HG03432 (cell line): ENCODE results near the gene DYNC1LI1.
A peak's percentile ranks its signal among the peaks of the same experiment; 100 is the strongest.

Source experiments
- ATAC-seq: cut with Tn5 transposase; IDR thresholded peaks from one replicate; pipeline ENCODE4 v1.9.1; 2021; ENCODE audit warnings: mild to moderate bottlenecking, moderate library complexity; ENCODE audit not compliant: unreplicated experiment

The DYNC1LI1 gene

GRCh38 chr3:32493437-32494414 lies 76.9 kb downstream of the DYNC1LI1 start:
- ATAC-seq, result peak; percentile 89

GRCh38 chr3:32492684-32493436 lies 77.8 kb downstream of the DYNC1LI1 start:
- ATAC-seq, result no peak

GRCh38 chr3:32488474-32489008 lies 82.1 kb downstream of the DYNC1LI1 start:
- no peak for ATAC-seq

- no peak for ATAC-seq
These were observed 82.7 kb downstream of the DYNC1LI1 start for GRCh38 chr3:32487781-32488473.

GRCh38 chr3:32484436-32484835 lies 86.2 kb downstream of the DYNC1LI1 start:
- no peak for ATAC-seq

GRCh38 chr3:32483772-32484171 lies 86.9 kb downstream of the DYNC1LI1 start:
- ATAC-seq, result no peak

- no peak for ATAC-seq
These were observed 88.0 kb downstream of the DYNC1LI1 start for GRCh38 chr3:32482693-32483092.

- ATAC-seq, result no peak
These were observed 88.6 kb downstream of the DYNC1LI1 start for GRCh38 chr3:32481791-32482631.

GRCh38 chr3:32480604-32481003 lies 90.1 kb downstream of the DYNC1LI1 start:
- no peak for ATAC-seq
